GM21526 (cell line): ENCODE measurements around the gene SLC11A1.

Source experiments
- ATAC-seq: cut with Tn5 transposase; IDR thresholded peaks from one replicate; pipeline ENCODE4 v1.9.1; 2021; ENCODE audit warnings: moderate library complexity; ENCODE audit not compliant: unreplicated experiment, low FRiP score

Gene SLC11A1

GRCh38 chr2:218429911-218430692 is 48.0 kb downstream of the SLC11A1 start:
- no peak for ATAC-seq

GRCh38 chr2:218430721-218431120 is 48.6 kb downstream of the SLC11A1 start:
- ATAC-seq, result no peak

DNA sequence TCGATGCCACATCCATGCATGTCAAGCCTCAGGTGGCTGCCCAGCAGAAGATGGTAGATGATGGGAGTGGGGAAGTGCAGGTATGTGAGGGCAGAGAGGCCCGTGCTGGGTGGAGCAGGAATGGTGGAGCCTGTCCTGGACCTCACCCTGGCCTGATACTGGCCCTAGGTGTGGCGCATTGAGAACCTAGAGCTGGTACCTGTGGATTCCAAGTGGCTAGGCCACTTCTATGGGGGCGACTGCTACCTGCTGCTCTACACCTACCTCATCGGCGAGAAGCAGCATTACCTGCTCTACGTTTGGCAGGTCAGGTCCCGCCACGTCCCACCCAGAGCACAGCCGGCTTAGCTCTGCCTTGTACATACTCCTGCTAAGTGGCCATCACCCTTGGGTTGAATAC is 49.8 kb downstream of the SLC11A1 start:
- ATAC-seq, result no peak

- no peak for ATAC-seq
Observed at GRCh38 chr2:218432676-218433365, 50.7 kb downstream of the SLC11A1 start.

DNA sequence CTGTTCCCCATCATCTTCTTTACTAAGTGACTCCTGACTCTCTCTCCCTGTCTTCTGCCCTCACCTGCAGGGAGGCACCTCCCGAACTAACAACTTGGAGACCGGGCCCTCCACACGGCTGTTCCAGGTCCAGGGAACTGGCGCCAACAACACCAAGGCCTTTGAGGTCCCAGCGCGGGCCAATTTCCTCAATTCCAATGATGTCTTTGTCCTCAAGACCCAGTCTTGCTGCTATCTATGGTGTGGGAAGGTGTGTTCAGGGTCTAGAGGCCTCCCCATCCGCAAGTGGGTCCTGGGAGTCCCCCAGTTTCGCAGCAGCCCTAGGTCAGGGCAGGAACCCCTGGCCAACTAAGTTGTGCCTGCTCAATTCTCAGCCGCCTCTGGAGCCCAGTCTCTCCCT is 52.4 kb downstream of the SLC11A1 start:
- ATAC-seq, result no peak

DNA sequence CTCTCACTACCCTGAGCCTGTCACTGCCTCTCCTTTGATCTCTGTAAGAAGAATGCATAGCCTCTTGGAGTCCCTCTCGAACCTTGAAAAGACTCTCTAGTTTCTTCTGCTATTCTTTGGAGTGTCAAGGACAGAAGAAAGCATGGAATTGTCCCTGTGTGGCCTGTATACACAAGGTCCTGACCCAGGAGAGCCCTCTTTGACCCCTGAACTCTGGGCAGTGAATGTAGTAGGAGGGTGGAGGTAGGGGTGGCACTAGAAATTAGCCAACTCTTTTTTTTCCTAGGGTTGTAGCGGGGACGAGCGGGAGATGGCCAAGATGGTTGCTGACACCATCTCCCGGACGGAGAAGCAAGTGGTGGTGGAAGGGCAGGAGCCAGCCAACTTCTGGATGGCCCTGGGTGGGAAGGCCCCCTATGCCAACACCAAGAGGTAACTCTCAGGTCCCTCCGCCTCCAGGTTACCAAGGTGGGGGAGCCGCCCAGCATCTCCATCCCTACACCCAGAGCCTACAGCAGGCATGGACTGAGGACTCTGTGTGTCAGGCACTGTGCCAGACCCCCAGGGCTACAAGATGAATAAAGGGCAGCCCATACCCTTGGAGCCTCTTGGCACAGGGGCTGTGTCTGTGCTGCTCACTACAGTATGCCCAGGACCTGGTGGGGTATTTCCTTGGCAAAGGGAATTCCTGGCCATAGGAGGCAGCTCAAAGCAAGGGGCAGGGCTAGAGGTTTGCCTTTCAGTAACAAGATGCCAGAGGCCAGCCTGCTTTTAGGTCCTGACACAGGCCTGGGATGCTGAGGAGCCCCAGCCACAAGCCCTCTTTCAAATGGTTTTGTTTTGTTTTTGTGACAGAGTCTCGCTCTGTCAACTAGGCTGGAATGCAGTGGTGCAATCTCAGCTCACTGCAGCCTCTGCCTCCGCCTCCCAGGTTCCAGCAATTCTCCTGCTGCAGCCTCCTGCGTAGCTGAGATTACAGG is 53.2 kb downstream of the SLC11A1 start:
- ATAC-seq, result no peak

- no peak for ATAC-seq
Observed at GRCh38 chr2:218436992-218437391, 54.9 kb downstream of the SLC11A1 start.

DNA sequence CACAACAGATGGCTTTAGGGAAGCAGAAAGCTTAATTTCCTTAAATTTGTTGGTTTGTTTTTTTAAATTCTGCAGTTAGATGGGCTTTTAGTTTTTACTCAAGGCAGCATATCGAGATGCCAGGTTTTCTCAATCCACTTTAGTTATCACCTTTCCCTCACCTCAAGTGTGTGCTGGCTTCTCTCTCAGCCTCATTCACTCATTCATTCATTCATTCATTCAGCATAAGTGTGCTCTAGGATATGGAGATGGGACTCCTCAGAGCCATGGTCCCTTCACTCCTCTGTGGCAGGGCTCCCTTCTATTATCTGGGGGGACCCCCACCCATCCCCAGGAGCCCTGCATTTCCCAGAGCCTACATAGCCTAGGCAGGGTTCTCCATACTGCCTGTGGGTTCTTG is 55.9 kb downstream of the SLC11A1 start:
- ATAC-seq, result no peak

GRCh38 chr2:218438596-218438995 is 56.5 kb downstream of the SLC11A1 start:
- ATAC-seq, result no peak

- ATAC-seq, result no peak
Observed at GRCh38 chr2:218444692-218445357, 62.8 kb downstream of the SLC11A1 start.

DNA sequence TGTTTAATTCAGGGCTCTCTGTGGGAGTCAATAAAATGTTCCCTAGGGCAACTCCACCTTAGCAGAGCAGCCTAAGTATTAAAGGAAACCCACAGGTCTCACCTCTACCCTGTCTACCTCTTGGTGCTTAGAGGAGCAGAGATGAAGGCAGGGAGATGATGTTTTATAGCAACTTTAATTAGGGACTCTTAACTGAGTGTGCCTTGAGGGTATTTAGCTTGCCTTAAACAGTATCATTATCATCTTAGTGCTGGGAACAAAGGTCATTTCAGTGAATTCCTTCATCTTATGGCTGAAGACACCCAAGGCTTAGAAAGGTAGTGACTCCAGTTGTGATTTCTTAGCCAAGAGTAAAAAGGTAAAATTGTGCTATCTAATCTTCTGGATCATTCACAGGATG is 63.5 kb downstream of the SLC11A1 start:
- no peak for ATAC-seq
